HepG2 (cell line): ENCODE data around the gene CARHSP1. TPM values are rescaled to one million over a fixed set of nuclear protein-coding genes. Genes with fewer than 3 reads are reported as not detected.

Source experiments
- ATF7 ChIP-seq, 2 experiments: fragments of 450-650 bp in 1 of 2; sonication (generic) in 1 of 2; formaldehyde crosslinking in 1 of 2; IDR thresholded peaks; 2 replicates each; pipeline versions ENCODE4 v1.4.0 to v1.6.1; 2016 to 2020; ENCODE audit warnings: antibody characterized with exemption in 1 of 2, mild to moderate bottlenecking in 1 of 2, missing genetic modification reagents in 1 of 2
- BRCA1 ChIP-seq: sonication (generic); formaldehyde crosslinking; IDR thresholded peaks from 2 replicates; pipeline ENCODE4 v1.4.0; 2020; ENCODE audit warnings: missing genetic modification reagents
- CHD4 ChIP-seq: fragments of 200-600 bp; sonication (generic); IDR thresholded peaks from 2 replicates; pipeline ENCODE4 v1.7.0; 2017; ENCODE audit warnings: mild to moderate bottlenecking, low read length, borderline replicate concordance
- DMTF1 ChIP-seq: sonication (generic); formaldehyde crosslinking; IDR thresholded peaks from 2 replicates; pipeline ENCODE4 v1.4.0; 2020; ENCODE audit warnings: mild to moderate bottlenecking, missing genetic modification reagents
- ETS1 ChIP-seq: sonication (generic); formaldehyde crosslinking; IDR thresholded peaks from 2 replicates; pipeline ENCODE4 v1.4.0; 2020; ENCODE audit warnings: missing genetic modification reagents
- FOSL1 ChIP-seq: sonication (generic); formaldehyde crosslinking; IDR thresholded peaks from 2 replicates; pipeline ENCODE4 v1.9.0; 2021; ENCODE audit warnings: missing genetic modification reagents, borderline replicate concordance
- FOXC1 ChIP-seq: sonication (generic); formaldehyde crosslinking; IDR thresholded peaks from 2 replicates; pipeline ENCODE4 v1.8.0; 2022; ENCODE audit warnings: mild to moderate bottlenecking, missing genetic modification reagents, borderline replicate concordance
- GATA4 ChIP-seq: sonication (generic); IDR thresholded peaks from 2 replicates; pipeline ENCODE4 v1.6.1; 2016; ENCODE audit warnings: antibody characterized with exemption, low read depth, borderline replicate concordance
- GTF2F1 ChIP-seq: fragments of 150-350 bp; IDR thresholded peaks from 2 replicates; pipeline ENCODE4 v1.6.1; 2014; ENCODE audit warnings: low read length
- HOXA5 ChIP-seq: sonication (generic); formaldehyde crosslinking; IDR thresholded peaks from 2 replicates; pipeline ENCODE4 v1.4.0; 2020; ENCODE audit warnings: missing genetic modification reagents
- JDP2 ChIP-seq: sonication (generic); formaldehyde crosslinking; IDR thresholded peaks from 2 replicates; pipeline ENCODE4 v1.8.1; 2022; ENCODE audit warnings: missing genetic modification reagents, borderline replicate concordance
- MLX ChIP-seq: IDR thresholded peaks from 2 replicates; pipeline ENCODE4 v1.6.1; 2016
- MXD4 ChIP-seq: IDR thresholded peaks from 2 replicates; pipeline ENCODE4 v1.6.1; 2016; ENCODE audit warnings: mild to moderate bottlenecking, missing biosample characterization, missing genetic modification reagents
- MYNN ChIP-seq: sonication (generic); formaldehyde crosslinking; IDR thresholded peaks from 2 replicates; pipeline ENCODE4 v1.4.0; 2020; ENCODE audit warnings: mild to moderate bottlenecking, low read depth, missing genetic modification reagents
- NR2F6 ChIP-seq, 2 experiments: IDR thresholded peaks; 2 replicates each; pipeline ENCODE4 v1.6.1; 2016; ENCODE audit warnings: antibody characterized with exemption in 1 of 2, mild to moderate bottlenecking in 1 of 2
- PHF21A ChIP-seq: sonication (generic); formaldehyde crosslinking; IDR thresholded peaks from 2 replicates; pipeline ENCODE4 v1.5.0; 2020; ENCODE audit warnings: mild to moderate bottlenecking, missing genetic modification reagents
- PHF8 ChIP-seq: sonication (generic); formaldehyde crosslinking; IDR thresholded peaks from 2 replicates; pipeline ENCODE4 v1.5.0; 2020; ENCODE audit warnings: missing genetic modification reagents
- RBM39 ChIP-seq: fragments of 200-400 bp; formaldehyde crosslinking; IDR thresholded peaks from one replicate; pipeline ENCODE4 v1.6.1; 2018; ENCODE audit warnings: antibody characterized with exemption, mild to moderate bottlenecking, low read depth, low read length; ENCODE audit not compliant: poor library complexity, severe bottlenecking
- SIN3A ChIP-seq: IDR thresholded peaks from 2 replicates; pipeline ENCODE4 v1.6.1; 2011; ENCODE audit warnings: low read depth, mild to moderate bottlenecking, control low read depth, low read length, borderline replicate concordance
- SMAD1 ChIP-seq: sonication (generic); formaldehyde crosslinking; IDR thresholded peaks from 2 replicates; pipeline ENCODE4 v1.4.0; 2020; ENCODE audit warnings: missing genetic modification reagents, low read depth, mild to moderate bottlenecking, borderline replicate concordance
- TCF12 ChIP-seq, 2 experiments: fragments of 450-650 bp in 1 of 2; sonication (generic) in 1 of 2; formaldehyde crosslinking in 1 of 2; IDR thresholded peaks; 2 replicates each; pipeline versions ENCODE4 v1.6.1 to v1.8.0; 2017 to 2022; ENCODE audit warnings: antibody characterized with exemption in 1 of 2, mild to moderate bottlenecking in 1 of 2, missing genetic modification reagents in 1 of 2, moderate library complexity in 1 of 2
- ZNF20 ChIP-seq: sonication (generic); formaldehyde crosslinking; IDR thresholded peaks from 2 replicates; pipeline ENCODE4 v1.4.0; 2020; ENCODE audit warnings: mild to moderate bottlenecking, moderate library complexity, missing genetic modification reagents
- ZNF275 ChIP-seq: sonication (generic); formaldehyde crosslinking; IDR thresholded peaks from 2 replicates; pipeline ENCODE4 v1.8.0; 2022; ENCODE audit warnings: missing genetic modification reagents, mild to moderate bottlenecking, inconsistent platforms, borderline replicate concordance
- ZNF615 ChIP-seq: sonication (generic); formaldehyde crosslinking; IDR thresholded peaks from 2 replicates; pipeline ENCODE4 v1.5.0; 2020; ENCODE audit warnings: mild to moderate bottlenecking, missing genetic modification reagents, borderline replicate concordance
- ZNF790 ChIP-seq: sonication (generic); formaldehyde crosslinking; IDR thresholded peaks from 2 replicates; pipeline ENCODE4 v1.8.0; 2022; ENCODE audit warnings: missing genetic modification reagents, mild to moderate bottlenecking, borderline replicate concordance
- polyA plus RNA-seq, 8 experiments: library from polyadenylated mRNA; depleted of rRNA in 3 of 8; stranded (reverse) in 7 of 8; unstranded in 1 of 8; fragments of >200 nt; fragmentation: Illumina TruSeq in 4 of 8; extraction: Trizol in 4 of 8; gene quantifications; 2 replicates each; pipeline versions ENCODE4 v1.2.1 to v1.2.3, GENCODE V29; 2011 to 2016; ENCODE audit warnings: low read depth in 4 of 8, missing spikeins in 1 of 8, mixed read lengths in 1 of 8; ENCODE audit not compliant: insufficient read depth in 1 of 8
- total RNA-seq, 5 experiments: library from RNA; depleted of rRNA; stranded (reverse); fragments of >200 nt; fragmentation: Illumina TruSeq; extraction: Trizol; gene quantifications; 2 replicates each; pipeline ENCODE4 v1.2.3, GENCODE V29; 2016; ENCODE audit warnings: low read depth in 1 of 5

CARHSP1 gene
- total and polyA plus RNA-seq, 2 of the 13 experiments (the other 11 are each of a cell fraction or from before 2014, with no cell fraction given): 173 to 345 TPM

- peak; percentile 59; the same call in 1 of the 2 replicates for TF ChIP-seq SMAD1 (CRISPR knock-in tag)
- TF ChIP-seq GTF2F1: no peak
- 0 out of 2 replicates have a peak, but pooled peaks have one; percentile 38 for TF ChIP-seq HOXA5 (CRISPR knock-in tag)
- no peak for TF ChIP-seq RBM39
- no peak for TF ChIP-seq TCF12 (IDR thresholded peaks at IDR 0.05)
- TF ChIP-seq TCF12 (CRISPR knock-in tag; IDR thresholded peaks at IDR 0.05): no peak
- TF ChIP-seq MYNN (CRISPR knock-in tag): no peak
- TF ChIP-seq GATA4: no peak
- peak; percentile 90 for TF ChIP-seq MLX (CRISPR knock-in tag)
- TF ChIP-seq ZNF20: no peak
- peak; percentile 48; the same call in 1 of the 2 replicates for TF ChIP-seq PHF8 (CRISPR knock-in tag)
- no peak for TF ChIP-seq FOSL1 (CRISPR knock-in tag)
- TF ChIP-seq ZNF275 (CRISPR knock-in tag): no peak
- TF ChIP-seq JDP2 (CRISPR knock-in tag): no peak
- 0 out of 2 replicates have a peak, but pooled peaks have one; percentile 6 for TF ChIP-seq SIN3A
- no peak for TF ChIP-seq CHD4
- no peak for TF ChIP-seq ZNF790 (CRISPR knock-in tag)
- TF ChIP-seq ATF7 (IDR thresholded peaks at IDR 0.05): no peak
- TF ChIP-seq ATF7 (CRISPR knock-in tag; IDR thresholded peaks at IDR 0.05): peak; percentile 90
- TF ChIP-seq ETS1 (CRISPR knock-in tag): no peak
- TF ChIP-seq FOXC1 (CRISPR knock-in tag): no peak
- peak; percentile 94 for TF ChIP-seq NR2F6 (IDR thresholded peaks at IDR 0.05)
- TF ChIP-seq NR2F6 (CRISPR knock-in tag; IDR thresholded peaks at IDR 0.05): peak; percentile 98
- TF ChIP-seq BRCA1 (CRISPR knock-in tag): peak; percentile 95
- peak; percentile 94 for TF ChIP-seq PHF21A (CRISPR knock-in tag)
- TF ChIP-seq DMTF1: no peak
- peak; percentile 55; the same call in 1 of the 2 replicates for TF ChIP-seq MXD4 (CRISPR knock-in tag)
- TF ChIP-seq ZNF615 (CRISPR knock-in tag): no peak
These were observed 18.4 kb downstream of the CARHSP1 start (continued) for GRCh38 chr16:8850279-8850885.
